ENCODE results near the gene BCORL1. TPM values are rescaled to one million over a fixed set of nuclear protein-coding genes. Genes with fewer than 3 reads are reported as not detected.

The BCORL1 gene
- polyA plus RNA-seq, 6 donors from 2014 or later, result 0.31 to 2.1 (median 0.70) TPM; not detected in 1

DNA sequence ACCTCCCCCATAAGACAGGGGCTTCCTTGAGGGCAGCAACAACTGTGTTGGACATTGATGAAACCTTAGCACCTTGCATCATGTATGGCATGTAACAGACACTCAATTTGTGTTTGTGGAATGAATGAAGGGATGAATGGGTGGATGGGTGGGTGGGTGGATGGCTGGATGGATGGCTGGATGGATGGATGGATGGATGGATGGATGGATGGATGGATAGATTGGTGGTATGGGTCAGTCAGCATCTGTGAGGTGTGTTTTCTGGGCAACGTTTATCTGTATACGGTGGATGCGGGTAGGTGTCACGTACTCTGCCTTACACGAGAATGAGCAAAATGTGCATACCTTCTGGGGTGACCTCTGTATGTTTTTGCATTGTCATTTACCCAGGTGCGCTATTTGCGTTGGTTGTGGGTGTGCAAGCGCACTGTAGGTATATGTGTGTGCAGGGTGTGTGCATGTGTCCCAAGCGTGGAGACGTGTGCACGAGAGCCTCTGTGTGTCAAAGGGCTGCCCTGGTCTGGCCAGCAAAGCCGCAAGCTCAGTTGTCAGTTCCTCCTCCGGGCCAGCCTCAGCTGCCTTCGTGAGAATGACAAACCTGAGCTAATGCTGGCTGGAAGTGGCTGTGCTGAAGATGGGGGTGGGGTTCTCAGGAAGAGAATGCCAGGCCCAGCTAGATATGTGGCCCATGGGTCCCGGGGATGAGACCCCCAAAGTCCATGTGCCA lies 101.4 kb downstream of the BCORL1 start:
- no peaks in the 10 kb centered on the region for H3K27me3 Mint-ChIP-seq
- H3K9me3 Mint-ChIP-seq, result no peaks in the 10 kb centered on the region
- peak overlapping the region; percentile 68 to 91 (median 86) for H3K4me3 Mint-ChIP-seq
- DNase-seq (no peak), ATAC-seq (ENCODE audit: low read depth in 2 of 2) (peak; percentile 6 to 15)
- peak overlapping the region in 5 of 6 donors; percentile 26 to 95 (median 85) for H3K27ac Mint-ChIP-seq
- no peaks in the 10 kb centered on the region for H3K36me3 Mint-ChIP-seq
- H3K4me1 Mint-ChIP-seq, result peaks cover 50 to 82% (median 60%) of the 10 kb centered on the region in 3 donors

DNA sequence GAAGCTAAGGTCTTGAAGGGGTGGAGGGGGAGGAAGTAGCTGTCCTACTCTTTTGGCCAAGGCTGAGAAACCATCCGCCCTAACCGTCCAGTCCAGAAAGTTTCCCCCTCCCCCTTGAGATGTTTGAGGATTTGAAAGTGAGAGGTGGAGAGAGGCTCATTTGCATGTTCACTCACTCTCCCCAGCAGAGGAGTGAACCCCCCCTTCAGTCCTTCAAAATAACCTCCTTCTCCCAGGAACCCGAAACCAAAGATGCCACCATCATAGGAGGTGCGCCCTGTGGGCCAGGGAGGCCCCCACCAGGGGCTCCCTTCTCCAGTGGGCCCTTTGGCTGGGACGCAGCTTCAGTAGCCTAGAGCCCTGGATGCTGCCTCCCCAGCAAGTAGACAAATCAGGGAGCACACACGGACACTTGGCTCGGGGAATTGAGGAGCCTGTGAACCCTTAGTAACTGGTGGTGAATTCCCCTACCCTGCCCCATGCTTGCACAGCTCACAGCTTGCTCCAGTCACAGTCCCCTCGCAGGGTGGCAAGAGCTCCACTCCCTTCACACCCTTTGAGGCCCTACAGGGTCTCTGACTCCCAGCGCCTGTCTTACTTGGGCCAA lies 102.3 kb downstream of the BCORL1 start:
- Mint-ChIP-seq H3K27ac (peak overlapping the region; percentile 57 to 95 (median 84)), H3K27me3 (no peaks in the 10 kb centered on the region), H3K4me3 (peak overlapping the region; percentile 67 to 91 (median 86)), H3K9me3 (no peaks in the 10 kb centered on the region), H3K36me3 (no peaks in the 10 kb centered on the region), H3K4me1 (peaks cover 48 to 84% (median 60%) of the 10 kb centered on the region in 3 donors)
- DNase-seq, result peak; percentile 40
- peak; percentile 24 to 37 for ATAC-seq (ENCODE audit: low read depth in 2 of 2)

DNA sequence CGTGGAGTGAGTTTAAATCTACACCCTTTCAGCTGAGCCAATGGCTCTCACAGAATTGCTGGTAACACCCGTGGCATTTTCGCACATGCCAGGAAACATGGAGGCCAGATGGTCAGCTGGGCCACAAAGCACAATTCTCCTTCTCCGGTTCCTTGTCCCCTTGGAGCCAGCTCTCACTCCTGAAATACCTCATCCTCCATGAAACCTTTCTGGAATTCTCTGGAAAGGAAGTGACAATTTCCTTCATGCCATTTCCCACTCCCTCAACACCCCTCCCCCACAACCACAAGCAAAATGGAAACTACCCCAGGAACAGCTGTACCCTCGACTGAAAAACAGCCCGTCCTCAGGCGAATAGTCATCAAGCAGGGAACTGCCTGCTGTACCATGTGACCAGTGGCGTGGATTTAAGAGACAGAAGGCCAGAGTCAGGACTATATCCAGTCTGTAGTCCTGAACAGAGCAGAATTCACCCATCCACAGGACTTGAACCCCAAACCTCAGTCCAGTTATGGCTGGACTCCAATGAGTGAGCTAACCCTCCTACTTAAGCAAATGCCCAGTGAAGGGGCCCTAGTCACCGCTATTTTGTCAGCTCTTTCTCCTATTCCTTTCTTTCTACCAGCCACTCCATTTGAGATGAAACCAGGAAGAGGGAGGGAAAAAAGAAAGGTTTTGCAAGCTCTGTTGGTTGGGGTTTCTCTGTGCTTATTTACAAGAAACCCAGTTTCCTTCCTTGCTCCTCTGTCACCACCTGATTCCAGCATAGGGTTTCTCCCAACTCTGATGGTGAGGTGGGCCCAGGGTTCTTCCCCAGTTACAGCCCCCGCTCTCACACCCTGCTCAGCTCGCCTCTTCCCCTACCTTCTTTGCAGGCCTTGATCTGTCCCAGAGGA lies 103.4 kb downstream of the BCORL1 start:
- Mint-ChIP-seq H3K27me3 (no peaks in the 10 kb centered on the region), H3K27ac (peak overlapping the region in 5 of 6 donors; percentile 10 to 95 (median 84)), H3K9me3 (no peaks in the 10 kb centered on the region), H3K4me3 (peak overlapping the region; percentile 76 to 91 (median 86)), H3K36me3 (no peaks in the 10 kb centered on the region), H3K4me1 (peaks cover 50 to 91% (median 66%) of the 10 kb centered on the region in 3 donors)
- DNase-seq, result no peak
- no peak for ATAC-seq (ENCODE audit: low read depth in 2 of 2)

DNA sequence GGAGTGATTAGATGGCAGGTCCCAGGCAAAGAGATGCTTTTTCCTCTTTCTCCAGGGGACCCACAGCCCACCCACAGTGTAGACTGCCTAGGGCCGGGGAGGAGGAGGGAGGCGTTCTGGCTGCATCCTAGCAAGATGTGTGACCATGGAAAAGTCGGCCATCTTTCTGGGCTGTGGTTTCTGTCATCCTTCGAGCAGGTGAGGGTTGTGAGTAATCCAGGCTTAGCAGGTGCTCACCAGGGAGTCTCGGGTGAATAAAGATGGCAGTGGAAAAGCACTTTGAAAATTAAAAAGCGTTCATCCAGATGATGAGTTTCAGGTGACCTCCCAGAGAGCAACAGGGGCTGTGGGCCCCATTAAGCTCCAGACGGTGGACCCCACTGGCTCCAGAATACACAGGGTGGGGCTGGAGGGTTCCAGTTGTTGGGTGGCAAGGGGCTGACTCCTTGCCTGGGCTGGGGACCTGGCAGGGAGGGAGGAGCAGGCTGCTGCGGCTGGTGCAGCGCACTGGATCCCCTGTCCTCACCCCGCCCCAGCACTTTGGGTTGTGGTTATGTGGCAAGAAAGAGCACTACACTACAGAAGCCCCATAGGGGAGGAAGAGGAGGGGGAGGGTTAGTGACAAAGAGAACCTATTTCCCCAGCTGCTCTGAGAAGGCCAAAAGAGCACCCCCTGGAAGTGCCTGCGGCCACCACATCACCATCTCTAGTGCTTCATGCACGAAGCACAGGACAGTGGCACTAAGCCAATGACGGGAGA lies 104.2 kb downstream of the BCORL1 start:
- Mint-ChIP-seq H3K27ac (peak overlapping the region in 5 of 6 donors; percentile 10 to 95 (median 82)), H3K9me3 (no peaks in the 10 kb centered on the region), H3K36me3 (no peaks in the 10 kb centered on the region), H3K27me3 (no peaks in the 10 kb centered on the region), H3K4me1 (peaks cover 48 to 88% (median 61%) of the 10 kb centered on the region in 3 donors), H3K4me3 (peak overlapping the region; percentile 76 to 90 (median 86))
- ATAC-seq (ENCODE audit: low read depth in 2 of 2) (peak; percentile 54 to 58), DNase-seq (peak; percentile 51)

DNA sequence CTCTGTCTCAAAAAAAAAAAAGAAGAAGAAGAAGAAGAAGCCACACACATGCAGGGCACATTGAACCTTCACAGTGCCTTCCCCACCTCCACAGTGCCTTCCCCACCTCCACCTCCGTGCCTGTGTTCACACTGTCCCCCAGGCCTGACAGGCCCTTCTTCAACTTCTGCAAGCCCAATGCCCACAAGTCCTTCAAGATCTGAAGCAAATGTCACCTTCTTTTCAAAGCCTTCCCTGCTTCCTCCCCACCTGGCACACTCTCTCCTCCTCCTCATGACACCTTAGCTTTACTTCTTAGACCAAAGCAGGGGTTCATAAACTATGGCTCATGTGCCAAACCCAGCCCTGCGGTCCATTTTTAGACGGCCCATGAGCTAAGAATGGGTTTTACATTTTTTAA lies 107.9 kb downstream of the BCORL1 start:
- Mint-ChIP-seq H3K27ac (peak overlapping the region in 5 of 6 donors; percentile 57 to 93 (median 85)), H3K4me1 (peaks cover 33 to 85% (median 51%) of the 10 kb centered on the region in 3 donors), H3K9me3 (no peaks in the 10 kb centered on the region), H3K36me3 (no peaks in the 10 kb centered on the region), H3K27me3 (no peaks in the 10 kb centered on the region), H3K4me3 (peak overlapping the region; percentile 51 to 91 (median 80))
- DNase-seq (no peak), ATAC-seq (ENCODE audit: low read depth in 2 of 2) (no peak)

DNA sequence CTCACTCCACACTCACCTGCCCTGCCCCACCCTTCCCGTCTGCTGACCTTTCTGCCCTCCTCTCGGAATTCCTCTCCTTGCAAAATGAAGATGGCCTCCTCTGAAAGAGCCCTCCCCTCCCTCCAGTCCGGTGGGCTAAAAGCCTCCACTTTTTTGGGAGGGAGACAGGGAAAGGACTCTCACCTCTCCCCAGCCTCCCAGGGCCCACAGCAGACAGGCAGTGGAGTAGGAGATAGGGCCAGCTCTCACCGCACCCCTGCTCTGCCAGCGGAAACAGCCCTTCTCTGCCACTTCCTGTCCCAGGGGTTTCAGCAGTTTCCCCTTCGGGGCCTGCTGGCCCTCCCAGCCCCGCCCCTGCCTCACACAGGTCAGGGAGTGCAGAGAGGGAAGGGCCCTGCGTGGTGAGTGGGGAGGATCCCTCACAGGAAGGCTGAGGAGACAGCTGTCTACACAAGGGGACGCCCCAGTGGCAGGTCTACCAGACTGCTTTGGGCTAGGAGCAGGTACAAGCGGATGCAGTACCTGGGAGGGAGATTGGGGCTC lies 109.6 kb downstream of the BCORL1 start:
- peak overlapping the region; percentile 88 to 96 (median 92) for H3K4me3 Mint-ChIP-seq
- H3K9me3 Mint-ChIP-seq, result no peaks in the 10 kb centered on the region
- DNase-seq, result peak; percentile 84
- ATAC-seq (ENCODE audit: low read depth in 2 of 2), result peak; percentile 94 to 96
- H3K27ac Mint-ChIP-seq, result peak overlapping the region; percentile 90 to 99 (median 95)
- H3K4me1 Mint-ChIP-seq, result peaks cover 32 to 79% (median 43%) of the 10 kb centered on the region in 3 donors
- no peaks in the 10 kb centered on the region for H3K27me3 Mint-ChIP-seq
- H3K36me3 Mint-ChIP-seq, result no peaks in the 10 kb centered on the region

DNA sequence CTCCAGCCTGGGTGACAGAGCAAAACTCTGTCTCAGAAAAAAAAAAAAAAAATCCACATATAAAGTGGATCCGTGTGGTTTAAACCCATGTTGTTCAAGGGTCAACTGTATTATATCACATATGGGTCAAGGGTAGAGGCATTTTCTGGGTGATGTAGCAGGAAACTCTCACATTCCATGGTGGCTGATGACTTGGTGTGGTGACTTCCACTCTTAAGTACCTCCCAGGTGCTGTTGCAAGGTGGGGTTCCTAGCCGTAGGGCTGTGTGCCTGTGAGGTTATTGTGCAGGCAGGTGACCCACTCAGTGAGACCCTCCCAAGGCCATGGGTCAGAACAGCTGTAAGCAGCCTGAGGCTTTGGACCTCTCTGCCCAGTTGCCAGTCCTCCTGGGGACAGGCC lies 110.8 kb downstream of the BCORL1 start:
- H3K9me3 Mint-ChIP-seq, result no peaks in the 10 kb centered on the region
- no peak for DNase-seq
- peak overlapping the region in 1 of 8 donors; percentile 35 for H3K4me3 Mint-ChIP-seq
- H3K4me1 Mint-ChIP-seq, result peaks cover 31 to 77% (median 39%) of the 10 kb centered on the region in 3 donors
- no peak for ATAC-seq (ENCODE audit: low read depth in 2 of 2)
- H3K36me3 Mint-ChIP-seq, result no peaks in the 10 kb centered on the region
- H3K27me3 Mint-ChIP-seq, result no peaks in the 10 kb centered on the region
- peak overlapping the region in 1 of 6 donors; percentile 84 for H3K27ac Mint-ChIP-seq

DNA sequence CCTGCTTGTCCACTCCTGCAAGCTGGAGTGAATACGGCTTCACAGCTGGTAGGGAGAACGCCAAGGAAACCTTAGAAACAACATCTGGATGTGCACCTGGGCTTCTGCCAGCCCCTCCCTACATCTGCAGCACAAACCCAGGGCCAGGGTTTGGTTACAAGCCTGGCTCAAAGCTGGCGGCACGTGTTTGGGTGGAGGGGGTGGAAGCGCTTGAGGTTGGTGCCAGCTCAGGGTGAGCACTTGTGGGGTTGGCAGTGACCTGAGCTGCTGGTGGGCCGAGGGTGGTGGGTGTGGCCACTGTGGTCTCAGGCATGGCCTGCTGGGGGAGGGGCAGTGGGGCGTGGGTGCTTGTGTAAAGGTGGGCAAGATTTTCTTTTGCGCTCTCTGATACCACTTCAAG lies 112.3 kb downstream of the BCORL1 start:
- Mint-ChIP-seq H3K4me3 (no peak overlapping the region), H3K27me3 (no peaks in the 10 kb centered on the region), H3K4me1 (peaks cover 29 to 70% (median 50%) of the 10 kb centered on the region in 3 donors), H3K27ac (peak overlapping the region in 3 of 6 donors; percentile 60 to 84 (median 66)), H3K36me3 (no peaks in the 10 kb centered on the region), H3K9me3 (no peaks in the 10 kb centered on the region)
- ATAC-seq (ENCODE audit: low read depth in 2 of 2), result no peak
- DNase-seq, result no peak

DNA sequence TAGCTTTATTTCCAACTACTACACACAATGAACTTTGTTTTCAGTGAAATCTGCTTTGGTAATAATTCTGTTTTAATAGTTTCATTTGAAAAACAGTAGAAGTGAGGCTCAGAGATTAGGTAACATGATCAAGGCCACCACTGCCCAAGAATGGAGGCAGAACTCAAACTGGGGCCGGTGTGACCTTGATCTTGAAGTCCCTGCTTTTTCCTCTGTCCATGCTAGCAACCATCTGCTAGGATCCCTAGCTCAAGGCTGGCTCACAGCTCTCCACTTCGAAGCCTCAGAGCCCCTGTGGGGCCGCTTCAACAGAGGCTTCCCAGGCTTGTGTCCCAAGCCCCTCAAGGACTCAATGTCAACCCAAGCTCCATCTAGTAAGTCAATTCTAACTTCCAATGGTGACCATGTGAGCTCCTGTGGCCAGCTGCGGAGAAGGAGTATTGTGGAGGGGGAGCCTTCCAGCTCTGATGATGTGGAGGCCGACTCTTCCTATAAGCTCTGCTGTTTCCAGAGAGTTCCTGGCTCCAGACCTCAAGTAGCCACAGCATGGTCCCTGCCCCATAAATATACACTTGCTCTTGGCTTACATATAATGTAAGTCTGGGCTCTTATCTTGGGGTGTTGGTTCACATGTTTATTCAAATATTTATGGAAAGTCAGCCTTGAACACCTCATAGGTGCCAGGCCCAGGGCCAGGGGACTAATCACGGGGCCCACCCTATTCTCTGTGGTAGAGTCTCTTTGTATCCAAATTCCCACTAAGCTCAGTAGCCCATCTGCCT lies 113.0 kb downstream of the BCORL1 start:
- Mint-ChIP-seq H3K27me3 (no peaks in the 10 kb centered on the region), H3K36me3 (no peaks in the 10 kb centered on the region), H3K4me1 (peaks cover 26 to 70% (median 50%) of the 10 kb centered on the region in 3 donors), H3K4me3 (peak overlapping the region in 2 of 8 donors; percentile 5 to 7), H3K27ac (peak overlapping the region in 3 of 6 donors; percentile 60 to 84 (median 66)), H3K9me3 (no peaks in the 10 kb centered on the region)
- ATAC-seq (ENCODE audit: low read depth in 2 of 2), result no peak
- no peak for DNase-seq

DNA sequence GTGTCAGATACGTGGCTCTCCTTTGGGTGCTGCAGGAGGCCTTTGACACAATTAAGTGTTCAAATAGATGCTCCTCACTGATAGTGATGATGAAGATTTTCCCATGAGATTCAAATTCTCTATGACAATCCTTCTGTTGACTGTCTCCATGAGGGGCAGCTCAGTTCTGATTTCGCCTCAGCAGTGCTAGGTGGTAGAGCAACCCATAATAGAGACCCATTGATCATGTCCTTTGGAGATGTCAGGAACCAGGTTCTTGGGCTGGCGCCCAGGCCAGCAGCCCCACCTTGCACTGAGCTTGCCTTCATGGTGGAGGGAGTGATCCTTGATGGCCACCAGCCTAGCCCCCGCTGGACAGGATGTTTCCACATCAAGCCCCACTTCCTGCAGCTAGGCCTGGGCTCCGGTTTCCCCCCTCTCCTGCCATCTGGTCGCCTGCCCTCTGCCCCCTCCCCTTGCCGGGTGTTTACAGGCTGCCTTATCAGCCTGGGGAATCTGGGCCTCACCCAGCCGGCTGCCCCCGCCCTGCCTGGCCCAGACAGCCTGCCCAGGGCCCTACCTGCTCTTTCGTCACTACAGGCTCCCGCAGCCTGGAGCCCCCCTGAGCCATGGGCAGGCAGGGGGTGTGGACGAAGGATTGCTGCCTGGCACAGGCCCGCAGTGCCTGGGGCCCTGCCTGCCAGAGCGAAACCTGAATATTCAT lies 115.2 kb downstream of the BCORL1 start:
- ATAC-seq (ENCODE audit: low read depth in 2 of 2), result peak; percentile 14 to 21
- no peak overlapping the region for H3K4me3 Mint-ChIP-seq
- no peak for DNase-seq
- no peaks in the 10 kb centered on the region for H3K9me3 Mint-ChIP-seq
- H3K4me1 Mint-ChIP-seq, result peaks cover 24 to 66% (median 48%) of the 10 kb centered on the region in 3 donors
- peak overlapping the region in 5 of 6 donors; percentile 13 to 67 (median 27) for H3K27ac Mint-ChIP-seq
- no peaks in the 10 kb centered on the region for H3K27me3 Mint-ChIP-seq
- H3K36me3 Mint-ChIP-seq, result no peaks in the 10 kb centered on the region

DNA sequence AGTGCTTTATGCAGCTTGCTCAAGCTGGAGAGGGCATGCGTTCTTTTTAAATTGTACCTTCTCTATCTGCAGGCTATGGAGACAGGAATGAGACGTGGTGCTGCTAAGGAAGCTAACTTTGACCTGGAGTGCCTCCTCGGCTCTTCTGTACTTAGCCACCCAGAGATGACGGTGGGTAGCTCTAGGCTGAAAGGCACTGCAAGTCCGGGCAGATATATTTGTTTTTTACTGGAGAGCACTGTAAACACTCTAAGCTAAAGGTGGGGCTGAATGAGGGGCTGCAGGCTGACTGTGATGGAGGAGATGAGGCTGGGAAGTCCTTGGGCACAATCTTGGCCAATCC lies 115.7 kb downstream of the BCORL1 start:
- peak overlapping the region in 3 of 6 donors; percentile 20 to 80 (median 67) for H3K27ac Mint-ChIP-seq
- DNase-seq (no peak), ATAC-seq (ENCODE audit: low read depth in 2 of 2) (no peak)
- H3K27me3 Mint-ChIP-seq, result no peaks in the 10 kb centered on the region
- H3K9me3 Mint-ChIP-seq, result no peaks in the 10 kb centered on the region
- H3K4me1 Mint-ChIP-seq, result peaks cover 28 to 67% (median 50%) of the 10 kb centered on the region in 3 donors
- no peaks in the 10 kb centered on the region for H3K36me3 Mint-ChIP-seq
- H3K4me3 Mint-ChIP-seq, result peak overlapping the region in 1 of 8 donors; percentile 2

All from naive B cell (primary cell).